Posterior cingulate gyrus (tissue), 11 donors: Measurements from ENCODE around the gene SOBP.
"Not testable (repeated sequence)": the region's sequence is repeated elsewhere in the genome, so short reads cannot be mapped to it uniquely, and the experiment has no call there.

Experiments used
- DNase-seq, 10 donors: peaks; one replicate each; pipeline versions ENCODE4 v3.0.0 to v3.0.0-alpha.2; 2020 to 2021; ENCODE audit warnings: mixed read lengths in 3 of 10
- intact Hi-C: fragments of 100-400 bp; cut with DNase I; formaldehyde crosslinking; loops from one replicate; pipeline ENCODE4 v1.15.1; 2023

The SOBP gene

GRCh38 chr6:107489636-107490565 lies at the start of gene SOBP:
Gene SOBP (plus strand): TSS chr6:107490117. CDS start chr6:107490617, 500 bp downstream.
- peak; percentile 49 to 95 (median 72) for DNase-seq
- intact Hi-C loops: loop anchor here (1.0 to 10.0 kb wide), 4 partner anchors 31 to 375 kb away; partner anchors contain the start of genes BEND3 and PDSS2

- DNase-seq: no peak
- intact Hi-C loops: no loop called here
Measured at GRCh38 chr6:107440936-107441335, 49.0 kb upstream of the SOBP start.

- intact Hi-C loops: no loop called here
- no peak for DNase-seq
Measured at GRCh38 chr6:107441682-107442081, 48.2 kb upstream of the SOBP start.

GRCh38 chr6:107442938-107443607 lies 46.8 kb upstream of the SOBP start:
- DNase-seq: no peak
- intact Hi-C loops: no loop called here

- intact Hi-C loops: no loop called here
- DNase-seq: no peak
Measured at GRCh38 chr6:107443608-107444267, 46.2 kb upstream of the SOBP start.

- no peak for DNase-seq
- intact Hi-C loops: no loop called here
Measured at GRCh38 chr6:107444277-107444676, 45.6 kb upstream of the SOBP start.

GRCh38 chr6:107447663-107448216 lies 42.2 kb upstream of the SOBP start:
- intact Hi-C loops: no loop called here
- DNase-seq: no peak

- DNase-seq: no peak
- intact Hi-C loops: no loop called here
Measured at GRCh38 chr6:107448776-107449175, 41.1 kb upstream of the SOBP start.

GRCh38 chr6:107458672-107459282 lies 31.1 kb upstream of the SOBP start:
- DNase-seq: peak in 6 of 10 donors; percentile 2 to 84 (median 44)
- intact Hi-C loops: loop anchor here (1.0 to 5.0 kb wide), 3 partner anchors 31 to 344 kb away; partner anchors contain the start of gene BEND3

GRCh38 chr6:107459283-107460082 lies 30.4 kb upstream of the SOBP start, which contains the start of gene PDSS2:
Gene PDSS2 (minus strand): TSS chr6:107459564. CDS start chr6:107459285, 279 bp downstream.
- intact Hi-C loops: loop anchor here (1.0 to 5.0 kb wide), 3 partner anchors 30 to 345 kb away; partner anchors contain the start of gene BEND3
- peak; percentile 96 to 99 (median 98) for DNase-seq

- DNase-seq: no peak
- intact Hi-C loops: no loop called here
Measured at GRCh38 chr6:107460083-107460631, 29.8 kb upstream of the SOBP start.

- no peak for DNase-seq
- intact Hi-C loops: no loop called here
Measured at GRCh38 chr6:107466062-107466461, 23.9 kb upstream of the SOBP start.

- intact Hi-C loops: no loop called here
- DNase-seq: no peak
Measured at GRCh38 chr6:107470364-107470763, 19.6 kb upstream of the SOBP start.

- DNase-seq: no peak
- intact Hi-C loops: no loop called here
Measured at GRCh38 chr6:107473660-107474059, 16.3 kb upstream of the SOBP start.

- intact Hi-C loops, DNase-seq: not testable (repeated sequence)
Measured at GRCh38 chr6:107475360-107475759, 14.6 kb upstream of the SOBP start.

GRCh38 chr6:107475826-107476225 lies 14.1 kb upstream of the SOBP start:
- DNase-seq, intact Hi-C loops: not testable (repeated sequence)

GRCh38 chr6:107479089-107479690 lies 10.7 kb upstream of the SOBP start:
- DNase-seq: no peak
- intact Hi-C loops: no loop called here

- intact Hi-C loops: no loop called here
- DNase-seq: no peak
Measured at GRCh38 chr6:107485157-107485556, 4.8 kb upstream of the SOBP start.
